Stimulated activated CD8-positive, alpha-beta memory T cell treated with anti-CD3 and anti-CD28 coated beads, Interleukin-4, amount 100 ng/mL, for 4 hours (primary cell): ENCODE data around the gene KRT86.
"Not testable (repeated sequence)": the region's sequence is repeated elsewhere in the genome, so short reads cannot be mapped to it uniquely, and the experiment has no call there.

Experiments used
- DNase-seq, 2 donors: peaks; one replicate each; pipeline ENCODE4 v3.0.0-alpha.2; 2020; ENCODE audit warnings: low read depth in 2 of 2, low spot score in 1 of 2

The KRT86 gene

DNA sequence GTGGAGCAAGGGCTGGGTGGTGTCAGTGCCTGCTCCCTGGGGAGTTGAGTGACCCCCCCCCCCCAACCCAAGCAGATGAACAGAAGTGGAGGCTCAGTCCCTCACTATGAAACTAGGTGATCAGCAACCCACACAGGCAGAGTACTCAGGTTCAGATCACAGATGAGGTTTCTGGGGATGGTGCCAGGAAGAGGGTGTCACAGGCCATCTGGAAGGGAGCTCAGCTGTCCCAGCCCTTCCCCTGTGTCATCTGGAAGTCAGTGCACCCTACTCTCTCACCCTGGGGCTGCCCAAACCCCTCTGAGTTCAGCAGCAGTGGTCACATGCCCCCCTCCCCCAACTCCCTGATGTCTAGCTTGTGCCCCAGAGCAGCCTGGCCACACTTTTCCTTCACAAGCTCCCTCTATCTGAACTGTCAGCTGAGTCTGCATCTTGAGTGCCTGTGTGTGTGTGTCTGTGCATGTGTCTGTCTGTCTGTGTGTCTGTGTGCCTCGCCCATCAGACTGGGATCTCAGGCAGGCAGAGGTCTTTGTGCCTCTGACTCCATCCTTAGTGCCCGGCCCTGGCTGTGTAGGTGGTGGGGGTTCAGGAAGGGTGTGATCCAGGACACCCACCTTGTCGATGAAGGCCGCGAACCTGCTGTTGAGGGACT, 16.2 kb downstream of the KRT86 start:
- not testable (repeated sequence) for DNase-seq

DNA sequence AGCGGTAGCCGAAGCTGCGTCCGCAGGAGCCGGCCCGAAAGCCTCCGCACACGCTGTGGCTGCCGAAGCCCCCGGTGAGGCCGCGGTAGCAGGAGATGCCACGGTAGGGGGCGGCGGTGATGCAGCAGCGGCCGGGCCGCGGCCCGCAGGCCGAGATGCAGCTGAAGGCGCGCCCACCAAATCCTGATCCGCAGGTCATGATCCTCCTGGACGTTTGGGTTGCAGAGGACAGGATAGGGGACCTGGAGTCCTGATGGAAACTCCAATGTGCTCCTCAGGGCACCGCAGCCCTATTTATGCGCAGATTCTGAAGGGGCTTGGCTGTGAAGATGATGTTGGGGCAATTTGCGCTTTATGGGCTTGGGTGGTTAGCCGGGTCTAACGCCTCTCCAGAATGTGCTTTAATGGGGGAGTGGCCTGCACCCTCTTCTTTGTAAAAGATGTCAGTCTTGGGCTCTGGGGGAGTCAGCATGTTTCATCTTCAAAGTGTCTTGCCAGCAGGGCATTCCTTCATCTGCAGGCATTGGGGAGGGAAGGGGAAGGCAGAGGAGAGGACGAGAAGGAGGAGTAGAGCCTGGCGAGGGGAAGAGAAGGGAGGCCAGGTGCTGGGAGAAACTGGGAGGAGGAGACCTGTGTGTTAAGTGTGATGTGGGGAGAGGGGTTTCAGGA, 17.0 kb downstream of the KRT86 start, which contains the start of gene KRT81:
Gene KRT81 (minus strand): TSS at position 268 of the 669 bp plus-strand sequence. CDS start 69 bp downstream, at position 199.
- DNase-seq, result no peak

DNA sequence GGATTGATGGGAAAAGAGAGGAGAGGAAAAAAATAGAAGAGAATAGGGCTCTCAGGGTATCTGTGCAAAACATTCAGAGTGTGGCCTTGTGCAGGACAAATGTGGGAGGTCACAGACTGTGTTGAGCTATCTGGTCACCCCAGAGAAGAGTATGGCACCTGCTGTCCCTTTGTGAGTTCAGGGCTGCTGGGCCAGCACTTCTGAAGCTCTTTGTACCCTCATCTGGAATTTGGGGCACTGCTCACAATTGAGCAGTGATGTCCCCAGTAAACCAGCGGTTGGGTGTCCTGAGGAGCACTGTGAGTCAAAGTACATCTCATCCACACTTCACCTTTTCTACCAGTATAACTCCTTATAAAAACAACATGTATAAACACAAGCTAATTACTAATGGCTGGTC, 19.5 kb downstream of the KRT86 start:
- DNase-seq, result no peak

DNA sequence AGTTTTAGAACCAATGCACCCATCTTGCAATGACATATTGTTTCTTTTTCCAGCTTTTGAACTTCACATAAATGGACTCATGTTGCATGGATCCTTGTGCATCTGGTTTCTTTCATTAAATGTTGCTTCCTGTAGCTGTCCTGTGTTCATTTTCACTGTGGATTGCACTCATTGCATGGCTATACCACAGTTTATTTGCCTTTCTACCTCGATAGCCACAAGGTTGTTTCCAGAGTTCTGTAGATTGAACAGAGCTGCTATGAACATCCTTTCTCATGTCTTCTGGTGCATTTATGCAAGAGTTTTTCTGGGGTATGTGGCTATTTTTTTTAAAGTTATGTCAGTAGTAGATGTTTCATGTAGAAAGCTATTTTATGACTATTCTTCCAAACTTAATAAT, 20.4 kb downstream of the KRT86 start:
- DNase-seq, result no peak

DNA sequence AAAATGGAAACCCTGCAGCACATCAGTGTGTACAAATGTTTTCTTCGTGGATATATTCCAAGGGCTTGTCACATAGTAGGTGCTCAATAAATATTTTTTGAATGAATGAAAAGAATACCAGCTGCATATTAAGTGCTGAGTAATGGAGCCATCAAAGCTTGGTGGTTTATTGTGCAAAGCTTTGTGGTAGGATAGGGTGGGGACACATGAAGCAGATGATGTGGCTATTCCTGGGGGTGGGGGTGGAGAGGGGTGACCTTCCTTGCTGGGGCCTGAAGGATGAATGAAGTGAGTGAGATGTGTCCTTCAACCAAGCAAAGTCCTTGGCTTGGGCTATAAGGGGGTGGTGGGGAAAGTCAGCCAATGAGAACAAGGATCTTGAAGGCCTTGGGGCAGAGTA, 21.2 kb downstream of the KRT86 start:
- DNase-seq, result no peak

DNA sequence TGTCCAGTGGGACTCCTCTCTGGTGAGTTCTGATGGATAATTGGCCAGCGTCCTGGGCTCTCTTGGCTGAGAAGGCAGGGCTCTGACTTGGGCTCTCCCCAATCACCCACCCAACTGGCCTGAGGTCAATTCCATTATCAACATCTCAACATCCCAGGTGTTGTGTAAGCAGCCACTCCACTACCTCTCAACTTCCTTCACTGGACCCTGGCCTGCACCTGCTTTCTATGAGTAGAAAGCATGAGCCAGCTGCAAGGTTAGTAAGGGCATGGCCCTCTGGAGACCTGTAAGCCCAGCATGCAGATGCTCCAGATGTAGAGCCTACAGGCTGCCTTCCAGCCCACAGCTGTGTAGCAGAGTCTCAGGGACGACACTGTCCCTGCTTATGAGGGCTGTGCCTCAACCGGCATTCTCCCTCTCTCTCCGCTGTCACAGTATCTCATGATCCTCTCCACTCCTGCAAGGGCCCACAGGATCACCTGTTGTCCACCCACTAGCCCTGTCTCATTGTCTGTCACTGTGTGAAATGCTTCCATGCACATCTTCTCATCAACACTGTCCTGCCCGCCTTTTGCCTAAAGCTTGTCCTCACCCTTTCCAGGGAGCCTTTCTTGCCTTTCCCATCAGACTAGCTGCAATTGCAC, 22.2 kb downstream of the KRT86 start:
- DNase-seq, result no peak

DNA sequence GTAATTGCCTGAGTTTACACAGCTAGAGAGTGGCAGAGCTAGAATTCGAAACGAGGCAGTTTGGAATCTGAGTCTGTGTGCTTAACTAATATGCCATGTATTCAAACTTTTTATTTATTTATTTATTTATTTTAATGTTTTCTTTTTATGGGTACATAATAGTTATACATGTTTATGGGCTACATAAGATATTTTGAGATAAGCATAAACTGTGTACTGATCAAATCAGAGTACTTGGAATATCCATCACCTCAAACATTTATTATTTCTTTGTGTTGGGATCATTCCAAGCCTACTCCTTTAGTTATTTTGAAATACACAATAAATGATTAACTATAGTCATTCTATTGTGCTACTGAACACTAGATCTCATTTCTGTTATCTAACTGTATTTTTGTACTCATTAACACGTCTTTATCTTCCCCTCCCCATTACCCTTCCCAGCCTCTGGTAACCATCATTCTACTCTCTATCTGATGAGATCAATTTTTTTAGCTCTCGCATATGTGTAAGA, 24.3 kb downstream of the KRT86 start:
- no peak for DNase-seq

DNA sequence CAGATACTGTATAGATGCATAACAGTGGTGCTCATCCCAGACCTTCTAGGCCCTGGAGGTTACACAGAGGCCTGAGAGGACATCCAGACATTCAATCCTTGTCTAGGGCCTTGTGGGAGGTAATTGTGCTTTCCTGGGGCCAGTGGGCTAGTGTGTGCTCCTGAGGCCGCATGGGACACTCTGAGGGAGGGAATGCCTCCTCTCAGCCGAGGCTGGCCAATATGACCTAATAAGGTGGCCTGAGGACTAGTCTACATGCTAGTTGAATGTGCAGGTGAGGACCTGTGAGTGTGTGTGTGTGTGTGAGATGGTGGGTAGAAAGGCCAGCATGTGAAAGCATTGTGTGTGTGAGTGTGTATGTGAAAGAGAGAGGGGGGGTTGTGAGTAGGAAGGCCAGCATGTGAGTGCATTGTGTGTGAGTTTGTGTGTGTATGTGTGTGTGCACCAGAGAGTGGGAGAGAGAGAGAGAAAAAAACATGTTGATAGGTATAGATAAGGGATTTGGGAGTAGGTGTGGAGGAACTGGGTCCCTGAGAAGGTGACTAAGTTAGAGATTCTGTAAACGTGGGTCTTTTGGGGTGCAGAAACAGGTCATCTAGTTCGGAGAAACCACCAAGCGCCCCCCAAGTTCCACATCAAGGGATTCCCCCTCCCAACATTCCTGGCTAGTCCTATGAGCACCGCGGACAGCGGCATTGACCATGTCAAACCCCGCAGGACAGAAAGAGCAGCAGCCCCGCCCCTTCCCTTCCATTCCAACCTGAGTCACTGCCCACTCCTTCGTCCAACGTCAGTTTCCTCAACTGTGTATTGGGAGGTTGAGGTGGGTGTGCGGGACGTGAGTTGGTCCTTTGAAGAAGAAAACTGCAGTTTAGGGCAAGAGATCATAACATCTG, 26.6 kb downstream of the KRT86 start:
- no peak for DNase-seq

DNA sequence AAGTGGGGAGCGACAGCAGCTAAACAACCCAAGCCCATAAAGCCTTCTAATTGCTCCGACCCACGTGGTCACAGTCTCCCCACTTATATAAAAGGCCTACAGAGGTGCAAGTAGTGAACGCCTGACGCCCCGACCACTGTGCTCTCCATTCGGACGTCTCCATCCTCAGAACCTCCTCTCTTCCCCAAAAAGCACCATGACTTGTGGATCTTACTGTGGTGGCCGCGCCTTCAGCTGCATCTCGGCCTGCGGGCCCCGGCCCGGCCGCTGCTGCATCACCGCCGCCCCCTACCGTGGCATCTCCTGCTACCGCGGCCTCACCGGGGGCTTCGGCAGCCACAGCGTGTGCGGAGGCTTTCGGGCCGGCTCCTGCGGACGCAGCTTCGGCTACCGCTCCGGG, 27.3 kb downstream of the KRT86 start:
- DNase-seq, result not testable (repeated sequence)

DNA sequence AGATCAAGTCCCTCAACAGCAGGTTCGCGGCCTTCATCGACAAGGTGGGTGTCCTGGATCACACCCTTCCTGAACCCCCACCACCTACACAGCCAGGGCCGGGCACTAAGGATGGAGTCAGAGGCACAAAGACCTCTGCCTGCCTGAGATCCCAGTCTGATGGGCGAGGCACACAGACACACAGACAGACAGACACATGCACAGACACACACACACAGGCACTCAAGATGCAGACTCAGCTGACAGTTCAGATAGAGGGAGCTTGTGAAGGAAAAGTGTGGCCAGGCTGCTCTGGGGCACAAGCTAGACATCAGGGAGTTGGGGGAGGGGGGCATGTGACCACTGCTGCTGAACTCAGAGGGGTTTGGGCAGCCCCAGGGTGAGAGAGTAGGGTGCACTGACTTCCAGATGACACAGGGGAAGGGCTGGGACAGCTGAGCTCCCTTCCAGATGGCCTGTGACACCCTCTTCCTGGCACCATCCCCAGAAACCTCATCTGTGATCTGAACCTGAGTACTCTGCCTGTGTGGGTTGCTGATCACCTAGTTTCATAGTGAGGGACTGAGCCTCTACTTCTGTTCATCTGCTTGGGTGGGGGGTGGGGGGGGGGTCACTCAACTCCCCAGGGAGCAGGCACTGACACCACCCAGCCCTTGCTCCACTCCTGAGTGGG, 27.9 kb downstream of the KRT86 start:
- not testable (repeated sequence) for DNase-seq

DNA sequence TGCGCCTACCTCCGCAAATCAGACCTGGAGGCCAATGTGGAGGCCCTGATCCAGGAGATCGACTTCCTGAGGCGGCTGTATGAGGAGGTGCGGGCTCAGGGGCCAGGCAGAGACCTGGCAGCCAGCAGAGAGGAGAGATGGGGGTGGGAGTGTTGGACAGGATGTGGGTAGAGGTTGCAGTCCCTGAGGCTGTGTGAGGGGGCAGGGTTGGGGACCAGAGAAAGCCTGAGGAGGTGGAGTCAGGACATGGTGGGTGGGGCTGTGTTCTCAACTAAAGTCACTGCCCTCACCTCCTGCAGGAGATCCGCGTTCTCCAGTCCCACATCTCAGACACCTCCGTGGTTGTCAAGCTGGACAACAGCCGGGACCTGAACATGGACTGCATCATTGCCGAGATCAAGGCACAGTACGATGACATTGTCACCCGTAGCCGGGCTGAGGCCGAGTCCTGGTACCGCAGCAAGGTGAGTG, 30.5 kb downstream of the KRT86 start:
- DNase-seq, result not testable (repeated sequence)

DNA sequence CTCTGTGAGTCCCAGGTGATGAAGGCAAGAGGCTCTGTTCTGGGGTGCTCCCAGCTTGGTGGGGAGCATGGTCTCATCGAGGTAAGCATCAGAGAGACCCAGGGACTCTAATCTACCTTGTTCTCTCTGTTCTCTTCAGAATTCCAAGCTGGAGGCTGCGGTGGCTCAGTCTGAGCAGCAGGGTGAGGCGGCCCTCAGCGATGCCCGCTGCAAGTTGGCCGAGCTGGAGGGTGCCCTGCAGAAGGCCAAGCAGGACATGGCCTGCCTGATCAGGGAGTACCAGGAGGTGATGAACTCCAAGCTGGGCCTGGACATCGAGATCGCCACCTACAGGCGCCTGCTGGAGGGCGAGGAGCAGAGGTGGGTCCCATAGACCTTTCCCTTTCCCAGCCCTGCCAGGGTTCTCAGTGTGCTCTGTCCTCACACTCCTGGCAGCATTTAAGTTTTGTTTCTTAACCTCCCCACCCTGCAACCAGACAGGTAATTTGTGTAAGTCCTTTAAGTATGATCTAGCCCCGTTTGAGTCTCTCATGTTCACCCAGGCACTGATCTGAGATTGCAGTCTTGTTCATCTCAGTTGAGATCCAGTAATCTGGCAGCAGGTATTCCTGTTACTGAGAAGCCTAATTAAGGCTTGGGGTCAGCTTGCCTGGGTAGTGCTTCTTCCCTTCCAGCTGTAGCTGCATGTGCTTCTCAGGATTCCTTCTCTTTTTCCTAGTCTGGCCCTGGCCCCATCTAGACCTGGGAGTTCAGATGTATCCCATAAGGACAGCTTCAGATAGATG, 31.7 kb downstream of the KRT86 start:
- no peak for DNase-seq

DNA sequence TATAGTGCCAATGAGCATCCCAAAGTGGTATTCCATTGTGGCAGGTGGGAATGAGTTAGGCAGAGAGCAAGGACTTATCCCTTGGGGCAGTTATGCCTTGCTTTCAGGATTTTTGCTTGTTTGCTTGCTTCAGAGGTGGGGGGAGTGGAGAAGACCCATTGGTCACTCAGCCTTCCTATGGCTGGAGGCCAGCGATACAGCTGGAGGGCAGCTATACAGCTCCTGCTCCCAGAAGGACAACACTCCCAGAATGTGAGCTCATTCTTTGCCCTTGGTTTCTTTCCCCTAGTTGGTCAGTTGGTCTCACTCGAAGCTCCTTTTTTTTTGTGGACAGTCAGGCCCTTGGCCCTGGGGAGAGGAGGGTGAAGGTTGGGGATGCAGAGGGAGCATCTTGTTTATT, 32.3 kb downstream of the KRT86 start:
- DNase-seq, result no peak

DNA sequence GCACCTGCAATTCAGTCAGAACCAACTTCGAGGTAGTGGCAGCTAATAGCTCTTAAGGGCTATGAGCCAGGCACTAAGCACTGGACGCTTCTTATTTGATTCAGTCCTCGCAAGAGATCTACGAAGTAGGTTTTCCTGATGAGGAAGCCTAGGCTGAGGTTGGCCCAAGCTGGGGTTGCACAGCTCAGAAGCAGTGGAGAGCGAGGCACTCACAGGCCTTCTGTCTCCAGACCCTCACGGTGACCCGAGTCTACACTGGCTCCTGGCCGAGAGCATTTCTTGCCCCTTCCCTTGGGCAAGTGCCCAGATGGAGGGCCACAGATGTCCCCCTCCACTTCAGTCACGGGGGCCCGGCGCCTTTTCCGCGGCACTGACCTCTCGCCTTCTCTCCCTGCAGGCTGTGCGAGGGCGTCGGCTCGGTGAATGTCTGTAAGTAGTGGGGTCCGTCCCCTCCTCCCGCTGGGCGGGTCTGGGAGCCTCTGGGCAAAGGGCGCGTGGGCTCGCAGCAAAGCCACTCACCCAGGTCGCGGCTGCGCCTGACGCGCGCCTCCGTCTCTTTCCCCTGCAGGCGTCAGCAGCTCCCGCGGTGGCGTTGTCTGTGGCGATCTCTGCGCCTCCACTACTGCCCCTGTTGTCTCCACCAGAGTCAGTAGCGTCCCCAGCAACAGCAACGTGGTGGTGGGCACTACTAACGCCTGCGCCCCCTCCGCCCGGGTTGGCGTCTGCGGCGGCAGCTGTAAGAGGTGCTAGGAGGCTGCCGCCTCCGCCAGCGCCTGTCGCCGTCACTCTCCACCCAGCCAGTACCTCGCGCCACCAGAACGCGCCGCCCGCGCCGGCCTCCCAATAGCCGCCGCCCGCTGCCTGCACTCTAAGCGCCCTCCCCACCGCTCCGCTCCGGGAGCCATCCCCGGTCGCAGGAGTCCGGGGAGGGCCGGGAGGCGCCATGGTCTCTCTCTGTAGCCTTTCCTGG, 33.7 kb downstream of the KRT86 start:
- no peak for DNase-seq

DNA sequence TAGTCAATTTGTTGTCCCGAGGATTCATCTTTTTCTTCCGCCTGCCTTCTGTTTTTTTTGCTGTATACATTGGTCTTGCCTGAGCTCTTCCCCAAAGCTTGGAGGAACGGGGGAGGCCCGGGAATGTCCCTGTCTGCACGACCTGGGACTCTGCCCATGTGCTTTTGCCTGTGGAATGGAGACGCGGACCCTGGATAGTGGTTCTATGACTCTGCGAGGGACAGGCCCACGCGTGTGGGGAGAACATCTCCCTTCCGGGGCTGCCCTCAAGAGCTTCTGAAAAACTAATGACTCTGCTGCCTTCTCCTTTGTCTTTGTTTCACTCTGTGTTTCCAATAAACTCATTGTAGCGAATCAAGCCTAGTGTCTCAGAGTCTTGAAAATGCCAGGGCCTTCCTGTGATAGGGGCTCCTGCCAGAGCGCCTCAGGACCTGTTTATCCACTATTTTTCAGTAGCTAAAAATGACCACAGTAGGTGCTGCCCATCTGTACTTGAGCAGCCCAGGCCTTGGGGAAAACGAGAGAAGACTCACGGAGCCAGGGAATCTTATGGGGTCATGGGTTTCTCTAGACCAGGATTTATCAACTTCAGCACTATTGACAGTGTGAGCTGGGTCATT, 34.5 kb downstream of the KRT86 start:
- DNase-seq, result no peak

DNA sequence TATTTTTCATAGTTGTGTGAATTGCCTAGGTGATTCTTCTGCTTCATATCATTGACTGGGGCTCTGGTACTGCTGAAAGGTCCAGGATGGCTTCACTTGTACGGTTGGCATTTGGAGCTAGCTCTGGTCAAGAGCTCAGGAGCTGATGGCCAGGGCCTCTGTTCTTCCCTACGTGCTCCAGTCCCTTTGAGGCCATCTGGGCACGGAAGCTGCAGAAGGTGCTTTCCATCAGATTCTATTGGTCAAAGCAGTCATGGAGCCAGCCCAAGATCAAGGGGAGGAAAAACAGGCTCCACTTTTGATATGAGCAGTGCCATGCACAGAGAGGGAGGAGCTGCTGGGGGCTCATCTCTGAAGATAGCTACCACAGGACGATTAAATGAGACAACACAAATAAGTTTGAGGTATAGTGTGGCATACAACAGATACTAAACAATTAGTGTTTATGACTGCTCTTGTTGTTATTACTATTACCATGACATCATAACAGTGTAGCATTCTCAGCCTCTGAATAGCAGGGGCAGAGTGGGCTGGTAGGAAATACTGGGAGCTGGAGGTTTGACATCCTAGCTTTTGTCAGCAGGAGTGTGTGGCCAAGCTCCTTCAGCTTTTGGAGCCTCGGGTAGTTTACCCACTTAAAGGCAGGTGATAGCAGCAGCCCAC, 36.3 kb downstream of the KRT86 start:
- DNase-seq, result no peak

DNA sequence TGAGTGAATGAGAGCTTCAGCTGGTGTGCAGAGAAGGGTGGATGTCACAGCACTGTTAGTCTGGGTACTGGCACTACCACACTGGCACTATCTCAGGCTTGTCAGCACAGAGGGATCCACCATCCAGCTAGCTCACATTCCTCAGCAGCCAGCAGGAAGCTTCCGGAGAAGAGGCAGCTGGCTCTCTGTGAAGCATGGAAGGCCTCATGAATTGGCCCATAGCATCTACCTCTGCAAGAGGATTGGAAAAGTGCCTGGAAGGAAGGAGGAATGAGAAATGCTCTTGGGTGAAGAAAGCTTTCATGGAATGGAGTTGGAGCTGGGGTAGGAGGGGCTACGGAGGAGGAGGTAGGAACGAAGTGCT, 36.8 kb downstream of the KRT86 start:
- DNase-seq, result no peak

DNA sequence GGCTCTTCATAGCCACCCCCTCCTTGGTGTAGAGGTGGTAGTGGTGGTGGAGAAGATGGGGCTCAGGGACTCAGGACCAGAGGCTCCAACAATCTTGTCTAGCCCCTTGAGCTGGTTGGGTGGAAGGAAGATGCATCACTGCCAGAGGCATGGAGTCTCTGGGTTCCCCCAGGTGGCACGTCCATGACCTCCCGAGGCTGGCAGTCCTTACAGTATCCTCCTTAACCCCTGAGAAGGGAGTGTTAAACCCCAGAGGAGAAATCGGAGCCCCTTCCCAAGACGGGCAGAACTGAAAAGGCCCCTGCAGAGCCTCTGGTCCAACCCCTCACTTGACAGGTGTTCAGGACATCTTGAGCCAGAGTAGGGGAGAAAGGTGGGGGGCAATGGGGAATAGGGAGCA, 37.6 kb downstream of the KRT86 start:
- DNase-seq, result no peak
